Activated CD8-positive, alpha-beta memory T cell treated with anti-CD3 and anti-CD28 coated beads, Interleukin-2, amount 10 ng/mL, durations not matched to agents 7 days and 5 days (primary cell): Measurements from ENCODE around the gene ASF1A. TPM values are rescaled to one million over a fixed set of nuclear protein-coding genes. Genes with fewer than 3 reads are reported as not detected.
A peak's percentile ranks its signal among the peaks of the same experiment; 100 is the strongest.
"Not testable (repeated sequence)": the region's sequence is repeated elsewhere in the genome, so short reads cannot be mapped to it uniquely, and the experiment has no call there.

Experiments used
- ATAC-seq: fragments of 150-1000 bp; cut with Tn5 transposase; one replicate; pipeline ENCODE4 v1.10.0; 2021; ENCODE audit warnings: moderate library complexity
- CTCF ChIA-PET: fragments of 350-600 bp; sonication (Branson Sonifier 250); formaldehyde crosslinking; loops from one replicate; lab custom pipeline; 2021; ENCODE audit warnings: antibody characterized with exemption; lab: Charles Lee
- DNase-seq: peaks from one replicate; pipeline ENCODE4 v3.0.0-alpha.2; 2020
- H3K27ac Mint-ChIP-seq: one replicate; pipeline ENCODE4 v1.8.0; 2021; ENCODE audit warnings: mild to moderate bottlenecking, mixed read lengths
- H3K27me3 Mint-ChIP-seq: one replicate; pipeline ENCODE4 v1.8.0; 2021; ENCODE audit warnings: mixed read lengths
- H3K36me3 Mint-ChIP-seq: one replicate; pipeline ENCODE4 v1.8.0; 2021; ENCODE audit warnings: mild to moderate bottlenecking, mixed read lengths
- H3K4me1 Mint-ChIP-seq: one replicate; pipeline ENCODE4 v1.8.0; 2021; ENCODE audit warnings: mixed read lengths
- H3K4me3 Mint-ChIP-seq: one replicate; pipeline ENCODE4 v1.8.0; 2021; ENCODE audit warnings: mild to moderate bottlenecking, moderate library complexity, mixed read lengths
- H3K9me3 Mint-ChIP-seq: one replicate; pipeline ENCODE4 v1.8.0; 2022; ENCODE audit warnings: low read depth, mixed read lengths
- total RNA-seq, 2 experiments: library from RNA; stranded (reverse); gene quantifications; one replicate each; pipeline ENCODE4 v1.2.3, GENCODE V29; 2021

ASF1A gene
- total RNA-seq, result 10 to 100 TPM; 56.4 to 65.7 TPM

- CTCF ChIA-PET, result interaction anchor here (1.0 to 4.2 kb wide), 10 partner anchors 11 to 217 kb away, joined by 3 to 29 read pairs (median 5); no protein-coding TSS in a partner anchor
- ATAC-seq, result peak; percentile 78
Measured at GRCh38 chr6:118893807-118894424, at the start of gene ASF1A. Gene ASF1A (plus strand): TSS chr6:118894152. CDS start chr6:118894414, 262 bp downstream.

GRCh38 chr6:118844915-118845314 is 49.0 kb upstream of the ASF1A start:
- CTCF ChIA-PET, result interaction anchor here (0.6 to 1.7 kb wide), 6 partner anchors 12 to 52 kb away, joined by 3 to 6 read pairs (median 3); no protein-coding TSS in a partner anchor
- Mint-ChIP-seq H3K9me3 (no peaks in the 10 kb centered on the region), H3K36me3 (peaks cover 35% of the 10 kb centered on the region), H3K4me3 (peak overlapping the region; percentile 14), H3K27me3 (no peaks in the 10 kb centered on the region), H3K27ac (peak overlapping the region; percentile 78), H3K4me1 (peaks cover 25% of the 10 kb centered on the region)
- ATAC-seq, result peak; percentile 71
- DNase-seq, result no peak

More at GRCh38 chr6:118893807-118894424, at the start of gene ASF1A:
- peak within 1 kb of the TSS; percentile 82 for H3K4me3 Mint-ChIP-seq
- peak; percentile 98 for DNase-seq
- H3K27me3 Mint-ChIP-seq, result no peaks in the 10 kb centered on the region
- no peaks in the 10 kb centered on the region for H3K9me3 Mint-ChIP-seq
- peaks cover 55% of the 10 kb centered on the region for H3K4me1 Mint-ChIP-seq
- peak within 1 kb of the TSS; percentile 96 for H3K27ac Mint-ChIP-seq
- peaks cover 20% of the 10 kb centered on the region for H3K36me3 Mint-ChIP-seq

GRCh38 chr6:118853408-118853807 is 40.5 kb upstream of the ASF1A start:
- H3K9me3 Mint-ChIP-seq, result no peaks in the 10 kb centered on the region
- H3K36me3 Mint-ChIP-seq, result peaks cover 15% of the 10 kb centered on the region
- no peak overlapping the region for H3K27ac Mint-ChIP-seq
- CTCF ChIA-PET, result interaction anchor here (0.7 kb wide), 1 partner anchor 52 kb away, joined by 3 read pairs; no protein-coding TSS in a partner anchor
- H3K4me3 Mint-ChIP-seq, result no peak overlapping the region
- no peak for ATAC-seq
- no peak for DNase-seq
- H3K4me1 Mint-ChIP-seq, result no peaks in the 10 kb centered on the region
- H3K27me3 Mint-ChIP-seq, result no peaks in the 10 kb centered on the region

- Mint-ChIP-seq H3K4me1 (peaks cover 12% of the 10 kb centered on the region), H3K36me3 (peaks cover 31% of the 10 kb centered on the region), H3K4me3 (no peak overlapping the region), H3K27me3 (no peaks in the 10 kb centered on the region), H3K27ac (no peak overlapping the region), H3K9me3 (peaks cover 6% of the 10 kb centered on the region)
- DNase-seq (no peak), ATAC-seq (no peak)
- CTCF ChIA-PET, result interaction anchor here (1.3 kb wide), 1 partner anchor 11 kb away, joined by 3 read pairs; no protein-coding TSS in a partner anchor
Measured at GRCh38 chr6:118856301-118856700, 37.7 kb upstream of the ASF1A start.

GRCh38 chr6:118859517-118860064 is 34.4 kb upstream of the ASF1A start:
- Mint-ChIP-seq H3K4me3 (no peak overlapping the region), H3K27ac (no peak overlapping the region), H3K9me3 (peaks cover 6% of the 10 kb centered on the region), H3K27me3 (no peaks in the 10 kb centered on the region), H3K4me1 (peaks cover 30% of the 10 kb centered on the region), H3K36me3 (peaks cover 36% of the 10 kb centered on the region)
- DNase-seq (no peak), ATAC-seq (no peak)
- CTCF ChIA-PET, result no interaction called here

- H3K27ac Mint-ChIP-seq, result no peak overlapping the region
- peaks cover 6% of the 10 kb centered on the region for H3K9me3 Mint-ChIP-seq
- H3K27me3 Mint-ChIP-seq, result no peaks in the 10 kb centered on the region
- ATAC-seq (no peak), DNase-seq (no peak)
- H3K36me3 Mint-ChIP-seq, result peaks cover 36% of the 10 kb centered on the region
- peaks cover 35% of the 10 kb centered on the region for H3K4me1 Mint-ChIP-seq
- H3K4me3 Mint-ChIP-seq, result no peak overlapping the region
- CTCF ChIA-PET, result interaction anchor here (0.9 kb wide), 1 partner anchor 10 kb away, joined by 3 read pairs; no protein-coding TSS in a partner anchor
Measured at GRCh38 chr6:118860363-118860762, 33.6 kb upstream of the ASF1A start.

DNA sequence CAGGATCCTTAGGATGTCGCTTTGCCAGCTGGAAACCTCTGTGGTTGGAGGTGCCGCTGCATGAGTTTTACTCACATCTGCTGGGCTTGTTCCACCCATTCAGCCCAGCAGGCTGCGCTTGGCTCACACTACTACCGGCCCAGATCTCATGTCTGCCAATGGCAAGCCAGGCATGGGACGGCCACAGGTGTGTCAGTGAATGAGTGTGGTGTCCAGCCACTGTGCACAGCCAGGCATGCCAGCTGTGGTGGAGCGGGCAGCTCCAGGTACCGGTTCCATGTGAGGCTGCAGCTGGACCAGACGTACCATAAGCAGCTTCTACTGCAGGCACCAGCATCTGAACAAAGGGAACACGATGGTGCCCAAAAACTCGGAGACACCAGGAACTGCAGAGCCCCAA is 33.1 kb upstream of the ASF1A start:
- H3K4me1 Mint-ChIP-seq, result peaks cover 35% of the 10 kb centered on the region
- CTCF ChIA-PET, result interaction anchor here (0.9 kb wide), 1 partner anchor 11 kb away, joined by 3 read pairs; no protein-coding TSS in a partner anchor

GRCh38 chr6:118862443-118862842 is 31.5 kb upstream of the ASF1A start:
- CTCF ChIA-PET, result no interaction called here
- no peak for ATAC-seq
- no peaks in the 10 kb centered on the region for H3K27me3 Mint-ChIP-seq
- H3K4me1 Mint-ChIP-seq, result peaks cover 35% of the 10 kb centered on the region
- no peak overlapping the region for H3K4me3 Mint-ChIP-seq
- H3K27ac Mint-ChIP-seq, result no peak overlapping the region
- DNase-seq, result no peak
- peaks cover 14% of the 10 kb centered on the region for H3K9me3 Mint-ChIP-seq
- peaks cover 41% of the 10 kb centered on the region for H3K36me3 Mint-ChIP-seq

More for the DNA sequence above, 33.1 kb upstream of the ASF1A start:
- Mint-ChIP-seq H3K4me3 (no peak overlapping the region), H3K36me3 (peaks cover 40% of the 10 kb centered on the region), H3K9me3 (peaks cover 8% of the 10 kb centered on the region), H3K27me3 (no peaks in the 10 kb centered on the region), H3K27ac (no peak overlapping the region)
- no peak for ATAC-seq
- no peak for DNase-seq

DNA sequence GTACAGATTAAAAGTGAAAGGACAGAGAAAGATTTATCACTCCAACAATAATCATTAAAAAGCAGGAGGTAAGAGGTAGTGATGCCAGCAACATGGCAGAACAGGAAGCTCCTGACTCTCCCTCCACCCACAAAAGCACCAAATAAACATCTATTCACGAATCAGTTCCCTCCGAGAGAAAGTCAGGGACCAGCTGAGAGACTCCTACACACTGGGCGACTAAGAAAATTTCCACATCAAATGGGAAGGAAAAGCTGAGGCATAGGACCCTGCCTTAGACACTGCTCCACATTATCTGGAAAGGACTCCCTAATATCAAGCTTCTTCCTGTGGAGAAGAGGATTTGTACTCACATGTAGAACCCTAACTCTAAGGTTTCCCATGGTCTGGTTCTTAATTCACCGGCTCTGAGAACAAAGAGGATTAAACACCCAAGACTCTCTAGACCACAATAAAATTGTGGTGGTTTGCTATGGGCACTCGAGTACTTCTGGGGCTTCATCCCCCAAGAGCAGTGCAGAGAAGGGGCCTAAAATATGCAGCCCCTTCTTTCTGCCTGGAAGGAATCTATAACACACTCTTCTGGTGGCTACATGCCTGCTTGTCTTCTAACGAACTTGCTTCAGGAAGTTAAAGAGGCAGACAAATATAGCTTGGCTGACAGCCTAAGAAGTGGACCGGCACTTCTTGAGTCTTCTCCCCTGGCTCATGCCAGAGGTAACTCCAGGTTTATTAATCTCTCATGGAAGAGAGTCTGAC is 29.4 kb upstream of the ASF1A start:
- CTCF ChIA-PET, result interaction anchor here (1.0 to 1.2 kb wide), 2 partner anchors 9 to 17 kb away, joined by 3 read pairs; no protein-coding TSS in a partner anchor
- peaks cover 46% of the 10 kb centered on the region for H3K36me3 Mint-ChIP-seq
- H3K27me3 Mint-ChIP-seq, result no peaks in the 10 kb centered on the region
- no peak overlapping the region for H3K27ac Mint-ChIP-seq
- H3K4me1 Mint-ChIP-seq, result peaks cover 39% of the 10 kb centered on the region
- peak overlapping the region; percentile 24 for H3K4me3 Mint-ChIP-seq
- peak; percentile 27 for ATAC-seq
- DNase-seq, result no peak
- H3K9me3 Mint-ChIP-seq, result peaks cover 14% of the 10 kb centered on the region

- ATAC-seq (no peak), DNase-seq (no peak)
- no peak overlapping the region for H3K4me3 Mint-ChIP-seq
- peaks cover 40% of the 10 kb centered on the region for H3K4me1 Mint-ChIP-seq
- CTCF ChIA-PET, result interaction anchor here (0.9 to 1.2 kb wide), 3 partner anchors 8 to 17 kb away, joined by 3 to 4 read pairs (median 3); no protein-coding TSS in a partner anchor
- peaks cover 17% of the 10 kb centered on the region for H3K9me3 Mint-ChIP-seq
- H3K27me3 Mint-ChIP-seq, result no peaks in the 10 kb centered on the region
- H3K36me3 Mint-ChIP-seq, result peaks cover 47% of the 10 kb centered on the region
- no peak overlapping the region for H3K27ac Mint-ChIP-seq
Measured at GRCh38 chr6:118865100-118865391, 28.9 kb upstream of the ASF1A start.

GRCh38 chr6:118867181-118867580 is 26.8 kb upstream of the ASF1A start:
- CTCF ChIA-PET, result no interaction called here
- Mint-ChIP-seq H3K4me1 (peaks cover 31% of the 10 kb centered on the region), H3K36me3 (peaks cover 48% of the 10 kb centered on the region), H3K4me3 (no peak overlapping the region), H3K27ac (no peak overlapping the region), H3K9me3 (peaks cover 15% of the 10 kb centered on the region), H3K27me3 (no peaks in the 10 kb centered on the region)
- ATAC-seq (no peak), DNase-seq (no peak)

DNA sequence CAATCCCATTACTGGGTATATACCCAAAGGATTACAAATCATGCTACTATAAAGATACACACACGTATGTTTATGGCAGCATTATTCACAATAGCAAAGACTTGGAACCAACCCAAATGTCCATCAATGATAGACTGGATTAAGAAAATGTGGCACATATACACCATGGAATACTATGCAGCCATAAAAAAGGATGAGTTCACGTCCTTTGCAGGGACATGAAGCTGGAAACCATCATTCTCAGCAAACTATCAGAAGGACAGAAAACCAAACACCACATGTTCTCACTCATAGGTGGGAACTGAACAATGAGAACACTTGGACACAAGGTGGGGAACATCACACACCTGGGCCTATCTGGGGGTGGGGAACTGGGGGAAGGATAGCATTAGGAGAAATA is 25.1 kb upstream of the ASF1A start:
- DNase-seq, H3K27ac Mint-ChIP-seq, H3K27me3 Mint-ChIP-seq, H3K4me3 Mint-ChIP-seq, ATAC-seq, CTCF ChIA-PET: not testable (repeated sequence)
- Mint-ChIP-seq H3K4me1 (peaks cover 28% of the 10 kb centered on the region), H3K9me3 (peaks cover 15% of the 10 kb centered on the region), H3K36me3 (peaks cover 42% of the 10 kb centered on the region)

- Mint-ChIP-seq H3K27ac (no peak overlapping the region), H3K9me3 (peaks cover 15% of the 10 kb centered on the region), H3K4me3 (no peak overlapping the region), H3K27me3 (no peaks in the 10 kb centered on the region), H3K4me1 (peaks cover 23% of the 10 kb centered on the region), H3K36me3 (peaks cover 44% of the 10 kb centered on the region)
- DNase-seq, result no peak
- ATAC-seq, result no peak
- CTCF ChIA-PET, result no interaction called here
Measured at GRCh38 chr6:118869350-118869749, 24.6 kb upstream of the ASF1A start.
